ENCODE measurements around the gene UBE3A.

- no peak for TF ChIP-seq ESRRG (CRISPR knock-in tag; IDR thresholded peaks at IDR 0.05)
- TF ChIP-seq, protein P1, sequence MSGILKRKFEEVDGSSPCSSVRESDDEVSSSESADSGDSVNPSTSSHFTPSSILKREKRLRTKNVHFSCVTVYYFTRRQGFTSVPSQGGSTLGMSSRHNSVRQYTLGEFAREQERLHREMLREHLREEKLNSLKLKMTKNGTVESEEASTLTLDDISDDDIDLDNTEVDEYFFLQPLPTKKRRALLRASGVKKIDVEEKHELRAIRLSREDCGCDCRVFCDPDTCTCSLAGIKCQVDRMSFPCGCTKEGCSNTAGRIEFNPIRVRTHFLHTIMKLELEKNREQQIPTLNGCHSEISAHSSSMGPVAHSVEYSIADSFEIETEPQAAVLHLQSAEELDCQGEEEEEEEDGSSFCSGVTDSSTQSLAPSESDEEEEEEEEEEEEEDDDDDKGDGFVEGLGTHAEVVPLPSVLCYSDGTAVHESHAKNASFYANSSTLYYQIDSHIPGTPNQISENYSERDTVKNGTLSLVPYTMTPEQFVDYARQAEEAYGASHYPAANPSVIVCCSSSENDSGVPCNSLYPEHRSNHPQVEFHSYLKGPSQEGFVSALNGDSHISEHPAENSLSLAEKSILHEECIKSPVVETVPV (CRISPR knock-in tag; IDR thresholded peaks at IDR 0.05) = no peak
Measured at GRCh38 chr15:25368850-25369249, 70.0 kb downstream of the UBE3A start.
